GM18858 (cell line): ENCODE results near the gene EVX2.

ENCODE experiments used
- ATAC-seq: cut with Tn5 transposase; IDR thresholded peaks from one replicate; pipeline ENCODE4 v1.9.1; 2021; ENCODE audit not compliant: unreplicated experiment

The EVX2 gene

DNA sequence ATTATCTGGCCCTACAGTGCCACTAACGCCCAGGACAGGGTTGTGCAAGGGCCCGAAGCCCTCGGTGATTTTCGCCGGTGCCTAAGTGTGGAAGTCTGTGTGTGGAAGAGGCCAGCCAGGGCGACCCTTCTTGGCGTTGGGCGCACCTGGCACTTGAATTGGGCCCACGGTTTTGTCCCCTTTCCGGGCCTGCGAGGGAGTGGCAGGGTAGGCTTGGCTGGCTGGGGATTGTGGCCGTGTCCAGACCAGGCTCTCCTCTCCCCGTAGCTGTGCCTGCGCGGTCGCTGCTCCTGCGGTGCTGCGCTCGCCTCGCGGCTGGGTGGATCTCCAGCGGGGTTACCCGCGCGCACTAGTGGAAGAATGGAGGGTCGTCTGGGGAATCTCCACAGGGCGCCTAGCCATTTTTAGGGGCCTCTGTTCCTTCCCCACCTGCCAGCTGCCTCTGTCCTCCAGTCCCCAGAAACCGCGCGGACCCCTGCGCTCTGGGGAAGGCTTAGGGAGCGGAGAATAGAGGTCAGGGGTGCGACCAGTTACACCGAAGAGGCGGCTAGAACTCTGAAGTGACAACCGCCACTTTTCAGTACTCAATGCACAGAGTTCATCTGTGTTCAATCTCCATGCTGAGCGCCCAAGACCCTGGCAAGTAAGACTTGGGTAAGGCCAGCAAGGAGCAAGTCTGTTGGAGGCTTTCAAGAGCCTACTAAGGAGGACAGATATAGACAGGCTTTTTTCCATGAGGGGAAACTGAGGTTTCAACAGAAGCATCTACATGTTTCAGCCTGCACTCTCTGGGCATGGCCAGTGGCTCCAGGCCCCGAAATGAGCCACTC lies 16.0 kb downstream of the EVX2 start:
- no peak for ATAC-seq

DNA sequence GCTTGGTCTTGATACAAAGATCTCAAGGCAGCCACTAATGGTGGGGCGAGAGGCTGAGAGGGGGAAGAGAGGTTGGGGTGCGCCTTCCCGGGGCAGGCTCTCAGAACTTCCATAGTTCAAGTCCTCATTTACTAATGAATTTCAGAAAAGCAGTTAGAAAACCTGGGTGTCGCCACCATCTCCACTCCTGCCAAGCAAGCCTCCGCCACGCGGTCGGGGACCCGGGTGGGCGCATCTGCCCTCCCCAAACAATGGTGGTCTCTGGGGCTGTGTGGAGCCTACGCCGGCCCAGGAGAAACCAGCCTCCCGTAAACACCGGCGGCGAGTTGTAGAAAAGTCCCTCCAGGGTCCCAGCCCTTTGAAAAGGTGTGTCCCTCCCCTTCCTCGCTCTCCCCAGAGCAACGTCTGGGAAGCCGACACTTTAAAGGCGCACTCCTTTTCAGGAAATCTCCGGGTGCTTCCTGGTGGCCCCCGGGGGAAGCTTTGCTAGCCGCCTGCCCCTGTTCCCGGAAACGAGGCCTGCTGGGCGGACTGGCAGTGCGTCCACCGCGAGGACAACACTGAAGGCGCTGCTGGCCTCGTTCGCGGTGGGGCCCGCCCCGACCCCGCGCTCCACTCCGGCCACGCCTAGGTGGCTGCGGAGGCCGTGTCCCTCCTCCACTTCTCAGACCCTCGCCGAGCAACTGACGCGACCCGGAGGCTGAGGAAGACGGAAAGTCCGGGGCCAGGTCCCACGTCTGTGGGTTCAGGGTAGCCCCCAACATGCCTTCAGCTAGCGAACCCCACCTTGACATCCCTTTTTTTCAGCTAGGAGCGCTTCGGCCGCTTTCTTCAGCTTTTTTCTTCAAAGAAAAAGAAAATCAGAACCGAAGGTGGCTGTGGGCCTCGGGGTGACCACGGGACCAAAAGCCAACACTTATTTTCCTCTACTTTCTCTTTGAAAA lies 16.8 kb downstream of the EVX2 start:
- ATAC-seq: no peak

DNA sequence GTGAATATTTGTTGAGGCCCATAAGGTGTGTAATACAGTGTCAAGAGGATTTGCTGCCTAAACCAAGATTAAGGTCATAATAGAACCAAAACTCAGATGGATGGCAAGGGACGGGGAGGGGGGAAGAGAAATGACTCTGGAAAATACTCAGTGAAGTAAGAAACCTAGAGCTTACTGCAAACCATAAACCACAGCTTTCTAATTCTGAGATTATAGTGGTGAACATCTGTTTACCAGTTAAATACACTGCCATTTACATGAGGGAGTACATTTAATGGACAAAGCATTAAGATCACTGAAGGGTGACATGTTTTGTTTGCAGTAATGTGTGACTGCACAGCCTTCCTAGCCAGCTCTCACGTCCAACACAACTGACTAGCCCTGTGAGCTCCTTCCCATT lies 19.8 kb downstream of the EVX2 start:
- ATAC-seq: no peak

DNA sequence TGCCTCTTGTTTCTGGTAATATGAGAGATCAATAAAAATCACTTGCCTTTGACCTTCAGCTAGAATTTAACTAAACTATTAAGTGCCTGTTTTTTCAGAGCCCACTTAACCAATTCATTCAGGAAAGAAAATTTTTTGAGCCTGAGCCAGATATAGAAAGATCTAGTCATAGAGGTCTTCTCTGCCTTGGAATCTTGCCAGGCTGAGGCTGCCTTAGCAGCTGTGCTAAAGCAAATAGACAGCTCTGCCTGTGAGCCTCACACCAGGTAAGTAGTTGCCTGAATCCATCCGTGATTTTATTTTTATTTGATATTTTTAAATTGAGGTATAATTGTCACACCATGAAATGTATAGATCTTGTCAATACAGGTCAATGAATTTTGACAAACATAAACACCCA lies 27.4 kb downstream of the EVX2 start:
- ATAC-seq: no peak

DNA sequence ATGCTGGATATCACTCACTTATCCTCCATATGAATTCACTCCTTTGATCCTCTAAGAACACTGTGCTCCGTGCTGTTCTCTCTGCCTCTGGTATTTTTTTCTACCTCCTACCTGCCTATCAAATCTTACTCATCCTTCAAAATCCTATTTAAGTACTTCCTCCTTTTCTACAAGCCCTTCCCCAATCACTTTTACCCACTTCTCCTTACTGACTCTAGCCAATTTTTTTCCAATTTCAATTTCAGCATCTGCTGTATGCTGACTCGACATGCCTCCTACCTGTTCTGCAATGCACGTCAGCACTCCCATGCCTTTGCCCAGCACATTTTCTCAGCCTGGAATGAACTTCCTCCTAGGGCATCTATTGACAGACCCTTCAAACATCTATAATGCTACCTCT lies 44.4 kb downstream of the EVX2 start:
- ATAC-seq: no peak

DNA sequence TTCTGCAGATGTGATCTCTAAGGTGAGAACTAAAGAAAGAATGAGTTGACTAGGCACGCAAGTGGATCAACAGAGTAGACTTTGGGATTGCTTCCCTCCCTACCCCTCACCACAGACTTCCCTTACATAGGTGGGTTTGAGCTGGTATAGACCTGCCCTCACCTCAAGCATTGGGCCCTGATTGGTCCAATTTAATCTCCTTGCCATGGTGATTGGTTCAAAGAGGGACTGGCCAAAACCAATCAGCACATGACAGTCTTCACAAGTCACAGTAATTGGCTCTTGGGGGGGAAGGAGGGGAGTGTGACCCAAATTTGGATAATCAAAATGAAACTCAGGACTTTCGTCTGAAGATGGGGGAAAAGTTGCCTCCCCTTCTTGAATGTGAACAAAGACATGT lies 45.1 kb downstream of the EVX2 start:
- ATAC-seq: no peak

DNA sequence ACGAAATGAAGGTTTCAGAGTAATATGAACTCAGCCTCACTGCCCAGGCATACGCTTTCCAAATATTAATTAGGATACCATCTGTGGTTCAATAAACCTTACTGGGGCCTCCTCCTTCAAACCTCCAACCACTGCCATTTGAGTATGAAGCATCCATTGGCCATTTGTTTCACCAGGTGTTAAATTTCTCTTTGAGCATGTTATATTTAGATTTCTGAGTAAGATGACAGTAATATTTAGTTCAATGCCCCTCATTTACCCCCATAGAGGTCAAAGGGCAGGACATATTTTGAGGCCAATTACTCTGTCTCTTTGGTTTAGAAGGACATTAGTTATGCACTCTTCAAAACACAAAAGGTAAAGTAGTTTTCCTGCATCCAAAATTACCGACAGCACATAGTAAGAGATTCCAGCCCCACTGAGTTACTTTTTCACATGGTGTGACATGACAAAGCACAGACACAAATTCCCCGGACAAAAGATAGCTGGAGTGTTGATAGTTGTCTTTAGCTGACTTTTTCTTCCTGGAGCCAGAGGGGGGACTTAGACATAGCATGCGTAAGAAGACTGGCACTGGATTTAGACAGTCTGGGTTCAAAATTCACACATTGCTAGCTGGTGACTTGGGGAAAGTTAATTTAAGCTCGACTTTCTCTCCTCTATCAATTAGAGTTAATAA lies 48.6 kb downstream of the EVX2 start:
- no peak for ATAC-seq

DNA sequence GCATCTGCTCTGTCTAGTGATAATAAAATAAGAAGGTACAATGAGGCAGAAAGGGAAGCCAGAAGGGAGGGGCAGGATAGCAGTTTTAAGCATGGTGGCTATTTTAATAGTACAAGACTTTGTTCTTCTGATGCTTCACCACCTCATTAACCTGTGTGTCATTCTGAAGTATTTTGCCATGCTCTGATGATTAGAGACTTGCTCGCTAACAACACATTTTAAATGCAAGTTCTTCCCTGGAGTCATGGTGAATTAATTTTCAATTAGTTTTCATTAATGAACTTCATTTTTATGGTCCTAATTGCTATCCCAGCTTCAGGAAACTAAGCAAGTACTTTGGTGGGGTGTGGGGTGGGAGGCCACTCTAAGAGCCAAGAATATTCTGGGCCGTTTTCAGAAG lies 56.0 kb downstream of the EVX2 start:
- ATAC-seq: no peak
